IMR-90 (cell line): Measurements from ENCODE around the gene TMEM38A. TPM values are rescaled to one million over a fixed set of nuclear protein-coding genes. Genes with fewer than 3 reads are reported as not detected.

Experiments used
- ATAC-seq: fragments of 200-7000 bp; cut with Tn5 transposase; 2 replicates; pipeline ENCODE4 v1.9.1; 2020; ENCODE audit warnings: low read depth, mild to moderate bottlenecking, moderate library complexity
- BruUV-seq: library from RNA; stranded (reverse); fragments of 400-500 nt; replicated peaks from 2 replicates; lab custom pipeline; 2021; lab: Mats Ljungman, UMichigan
- CTCF ChIA-PET: fragments of 300-600 bp; formaldehyde crosslinking; extraction: SDS; loops from one replicate; lab custom pipeline; 2021; ENCODE audit warnings: antibody characterized with exemption; lab: Yijun Ruan, JAX
- POLR2A ChIA-PET: fragments of 300-600 bp; sonication (Branson Sonifier 250); formaldehyde crosslinking; loops from one replicate; lab custom pipeline; 2022; ENCODE audit warnings: antibody characterized with exemption; ENCODE audit not compliant: unreplicated experiment; lab: Charles Lee
- DNase-seq: peaks from one replicate; pipeline ENCODE4 v3.0.0; 2013
- H2AFZ ChIP-seq: replicated peaks from 2 replicates; pipeline ENCODE3; 2013; ENCODE audit warnings: low read length, mild to moderate bottlenecking; ENCODE audit not compliant: poor library complexity
- H2AK5ac ChIP-seq: 2 replicates; pipeline ENCODE4 v1.6.1; 2013; ENCODE audit warnings: low read depth, low read length, inconsistent platforms
- H2AK9ac ChIP-seq: replicated peaks from 2 replicates; pipeline ENCODE3; 2013; ENCODE audit warnings: mild to moderate bottlenecking, low read depth, low read length, moderate library complexity; ENCODE audit not compliant: poor library complexity
- H2BK120ac ChIP-seq: 2 replicates; pipeline ENCODE4 v1.6.1; 2013; ENCODE audit warnings: low read depth, low read length, inconsistent platforms
- H2BK15ac ChIP-seq: 3 replicates; pipeline ENCODE4 v1.6.1; 2013; ENCODE audit warnings: low read depth, low read length, inconsistent platforms
- H2BK20ac ChIP-seq: 2 replicates; pipeline ENCODE4 v1.6.1; 2013; ENCODE audit warnings: low read depth, mild to moderate bottlenecking, inconsistent platforms, low read length, moderate library complexity
- H2BK5ac ChIP-seq: 2 replicates; pipeline ENCODE4 v1.6.1; 2013; ENCODE audit warnings: mild to moderate bottlenecking, low read depth, low read length, inconsistent platforms; ENCODE audit not compliant: poor library complexity, severe bottlenecking
- H3K14ac ChIP-seq: replicated peaks from 2 replicates; pipeline ENCODE4 v1.6.1; 2013; ENCODE audit warnings: low read depth, low read length, inconsistent platforms
- H3K18ac ChIP-seq: 2 replicates; pipeline ENCODE4 v1.6.1; 2013; ENCODE audit warnings: low read depth, low read length, control low read depth
- H3K23ac ChIP-seq: 2 replicates; pipeline ENCODE4 v1.6.1; 2013; ENCODE audit warnings: low read depth, low read length, inconsistent platforms
- H3K27ac ChIP-seq: 2 replicates; pipeline ENCODE4 v1.5.1; 2013; ENCODE audit warnings: mild to moderate bottlenecking, control low read depth, low read length; ENCODE audit not compliant: insufficient read depth
- H3K27me3 ChIP-seq: 2 replicates; pipeline ENCODE4 v1.6.1; 2013; ENCODE audit warnings: low read length; ENCODE audit not compliant: control insufficient read depth, insufficient read depth
- H3K36me3 ChIP-seq: 2 replicates; pipeline ENCODE4 v1.6.1; 2013; ENCODE audit warnings: low read length, mixed read lengths; ENCODE audit not compliant: control insufficient read depth, insufficient read depth
- H3K4ac ChIP-seq: 2 replicates; pipeline ENCODE4 v1.6.1; 2013; ENCODE audit warnings: low read depth, low read length, inconsistent platforms
- H3K4me1 ChIP-seq: 2 replicates; pipeline ENCODE4 v1.6.1; 2013; ENCODE audit warnings: low read length, mixed read lengths; ENCODE audit not compliant: control insufficient read depth, insufficient read depth
- H3K4me2 ChIP-seq: 2 replicates; pipeline ENCODE4 v1.6.1; 2013; ENCODE audit warnings: low read depth, mild to moderate bottlenecking, control low read depth, low read length, moderate library complexity
- H3K4me3 ChIP-seq: 2 replicates; pipeline ENCODE4 v1.5.1; 2013; ENCODE audit warnings: low read depth, mild to moderate bottlenecking, control low read depth, low read length, moderate library complexity; ENCODE audit not compliant: insufficient read depth
- H3K56ac ChIP-seq: 2 replicates; pipeline ENCODE4 v1.6.1; 2013; ENCODE audit warnings: low read length, inconsistent platforms; ENCODE audit not compliant: insufficient read depth; ENCODE audit errors: extremely low read depth
- H3K79me1 ChIP-seq, 2 experiments: 2 replicates each; pipeline ENCODE4 v1.6.1; 2013; ENCODE audit warnings: low read length in 2 of 2, inconsistent platforms in 1 of 2, low read depth in 1 of 2
- H3K9ac ChIP-seq: 2 replicates; pipeline ENCODE4 v1.6.1; 2013; ENCODE audit warnings: low read depth, low read length, control low read depth
- H3K9me1 ChIP-seq: 2 replicates; pipeline ENCODE4 v1.6.1; 2013; ENCODE audit warnings: low read length, inconsistent platforms; ENCODE audit not compliant: insufficient read depth
- H3K9me3 ChIP-seq: 2 replicates; pipeline ENCODE4 v1.6.1; 2013; ENCODE audit warnings: low read length; ENCODE audit not compliant: control insufficient read depth, insufficient read depth
- H4K20me1 ChIP-seq: 2 replicates; pipeline ENCODE4 v1.6.1; 2013; ENCODE audit warnings: low read length, inconsistent platforms; ENCODE audit not compliant: insufficient read depth
- H4K5ac ChIP-seq: 2 replicates; pipeline ENCODE4 v1.6.1; 2013; ENCODE audit warnings: mild to moderate bottlenecking, low read depth, low read length, control low read depth
- H4K8ac ChIP-seq, 2 experiments: 2 replicates each; pipeline ENCODE4 v1.6.1; 2013; ENCODE audit warnings: low read depth in 2 of 2, low read length in 2 of 2, control low read depth in 1 of 2, inconsistent platforms in 1 of 2
- H4K91ac ChIP-seq: 2 replicates; pipeline ENCODE4 v1.6.1; 2013; ENCODE audit warnings: low read depth, low read length, inconsistent platforms; ENCODE audit not compliant: insufficient read depth
- NFE2L2 ChIP-seq: fragments of 150-350 bp; IDR thresholded peaks from 2 replicates; pipeline ENCODE4 v1.6.1; 2016; ENCODE audit warnings: low read depth, mild to moderate bottlenecking, low read length
- WGBS, 2 experiments: methylation state at CpG; one replicate each; pipeline versions ENCODE4 v1.1.5 to v1.1.7; 2013; ENCODE audit warnings: missing lambda C conversion rate in 2 of 2; ENCODE audit not compliant: insufficient read length in 1 of 2; ENCODE audit errors: extremely low coverage in 2 of 2; 5-methylcytosine and 5-hydroxymethylcytosine counted together
- dilution Hi-C: fragments of 300-500 bp; cut with HindIII; formaldehyde crosslinking; loops from one replicate; pipeline ENCODE4 v1.14.3; 2018; ENCODE audit warnings: low sequenced_read_pairs; ENCODE audit not compliant: unreplicated experiment
- in situ Hi-C: fragments of 300-500 bp; cut with MboI; formaldehyde crosslinking; loops from 3 replicates; pipeline ENCODE4 v1.14.3; 2019; ENCODE audit warnings: low sequenced_read_pairs, inconsistent platforms, mixed read lengths
- intact Hi-C: fragments of 100-400 bp; cut with micrococcal nuclease; formaldehyde crosslinking; loops from 2 replicates; pipeline ENCODE4 v1.10.0; 2022
- polyA plus RNA-seq, 3 experiments: library from polyadenylated mRNA; depleted of rRNA; stranded (reverse); fragments of >200 nt; gene quantifications; 2 replicates each; pipeline ENCODE4 v1.2.3, GENCODE V29; 2012; ENCODE audit warnings: low replicate concordance in 1 of 3
- total RNA-seq: library from RNA; depleted of rRNA; stranded (reverse); fragments of >200 nt; gene quantifications from 2 replicates; pipeline ENCODE4 v1.2.3, GENCODE V29; 2012

TMEM38A gene
- total and polyA plus RNA-seq, 2 of the 4 experiments (the other 2 are of a cell fraction) = 1.3 to 2.0 TPM

- H4K20me1 ChIP-seq = no peaks in the 10 kb centered on the region
- H2BK5ac ChIP-seq = no peak overlapping the region
- no peaks in the 10 kb centered on the region for H3K9me1 ChIP-seq
- no peak overlapping the region for H2BK15ac ChIP-seq
- H3K14ac ChIP-seq = no peak overlapping the region
- H3K9me3 ChIP-seq = no peaks in the 10 kb centered on the region
- no peak overlapping the region for H2AK5ac ChIP-seq
- no peak overlapping the region for H3K4me2 ChIP-seq
- no peak overlapping the region for H4K5ac ChIP-seq
- no peak overlapping the region for H3K4me3 ChIP-seq
- POLR2A ChIA-PET = interaction anchor here (0.6 kb wide), 1 partner anchor 9 kb away, joined by 4 read pairs; no protein-coding TSS in a partner anchor
- no peak overlapping the region for H4K8ac ChIP-seq
- 90% methylated on average over 4 of the region's 12 CpGs; no CpG with 5 or more reads in 1 of the 2 experiments for WGBS, 2 experiments
- no peaks in the 10 kb centered on the region for H3K27me3 ChIP-seq
- dilution Hi-C loops (no loop called here), intact Hi-C loops (no loop called here), in situ Hi-C loops (no loop called here)
- no peaks in the 10 kb centered on the region for H3K79me1 ChIP-seq
- BruUV-seq = no TSS peak
- CTCF ChIA-PET = no interaction called here
- H4K91ac ChIP-seq = no peak overlapping the region
- H3K56ac ChIP-seq = no peak overlapping the region
- no peak overlapping the region for H3K23ac ChIP-seq
- no peak overlapping the region for H3K4ac ChIP-seq
- H2AFZ ChIP-seq = peak overlapping the region; percentile 32
- ATAC-seq (no peak), DNase-seq (no peak)
- no peak for TF ChIP-seq NFE2L2
- no peak overlapping the region for H3K27ac ChIP-seq
- H2BK120ac ChIP-seq = no peak overlapping the region
- no peak overlapping the region for H3K9ac ChIP-seq
- H3K36me3 ChIP-seq = no peaks in the 10 kb centered on the region
- no peak overlapping the region for H3K18ac ChIP-seq
- no peak overlapping the region for H2BK20ac ChIP-seq
- H3K4me1 ChIP-seq = no peaks in the 10 kb centered on the region
- no peak overlapping the region for H2AK9ac ChIP-seq
These were observed 10.8 kb downstream of the TMEM38A start for GRCh38 chr19:16671652-16672274.
